ENCODE results near the gene CERK. TPM values are rescaled to one million over a fixed set of nuclear protein-coding genes. Genes with fewer than 3 reads are reported as not detected.

Gene CERK
- total RNA-seq, 2 donors from 2014 or later = 10.2 to 18.0 TPM

DNA sequence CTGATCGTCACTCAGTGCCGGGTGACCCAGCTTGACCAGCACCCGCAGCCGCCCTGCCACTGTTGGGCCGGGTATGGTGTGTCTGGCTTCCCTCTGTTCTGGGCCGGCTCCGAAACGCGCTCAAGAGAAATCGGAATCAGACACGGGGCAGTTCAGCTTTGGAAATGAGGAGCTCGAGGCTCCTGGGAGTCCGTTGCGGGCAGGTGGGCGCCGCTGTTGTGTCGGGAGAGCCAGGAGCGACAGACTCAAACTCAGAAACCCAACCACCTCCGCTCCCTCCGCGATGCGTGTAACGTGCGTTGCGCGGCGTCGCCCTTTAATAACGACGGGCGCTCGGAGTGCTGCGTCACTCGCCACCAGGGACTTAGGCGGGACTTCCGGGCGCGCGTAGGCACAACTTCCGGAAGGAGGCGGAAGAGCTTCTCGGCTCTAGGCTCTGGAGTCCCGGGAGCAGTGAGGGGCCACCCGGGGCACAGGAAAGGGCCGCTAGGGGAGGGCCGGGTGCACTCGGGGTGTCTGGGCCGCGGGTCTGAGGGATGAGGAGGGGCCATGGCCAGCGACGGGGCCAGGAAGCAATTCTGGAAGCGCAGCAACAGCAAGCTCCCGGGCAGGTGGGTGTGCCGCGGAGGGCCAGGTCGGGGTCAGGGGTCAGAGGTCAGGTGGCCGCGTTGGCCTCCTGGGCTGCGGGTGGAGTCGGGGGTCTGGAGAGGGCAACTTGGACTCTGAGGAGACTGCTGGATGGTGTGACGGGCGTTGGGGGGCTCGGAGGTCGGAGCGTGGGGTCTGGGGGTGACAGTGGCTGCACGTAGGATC is 24.4 kb upstream of the CERK start, which contains the start of gene TBC1D22A:
Gene TBC1D22A, plus strand, starts transcription at position 413 of the 813 bp plus-strand sequence. Its CDS starts 137 bp downstream, at position 550.
- DNase-seq (ENCODE audit: low spot score) = peak; percentile 90
- Histone ChIP-seq H3K27ac (peak within 1 kb of the TSS; percentile 88 to 90), H3K4me1 (replicated peaks) (no peaks in the 10 kb centered on the region)

DNA sequence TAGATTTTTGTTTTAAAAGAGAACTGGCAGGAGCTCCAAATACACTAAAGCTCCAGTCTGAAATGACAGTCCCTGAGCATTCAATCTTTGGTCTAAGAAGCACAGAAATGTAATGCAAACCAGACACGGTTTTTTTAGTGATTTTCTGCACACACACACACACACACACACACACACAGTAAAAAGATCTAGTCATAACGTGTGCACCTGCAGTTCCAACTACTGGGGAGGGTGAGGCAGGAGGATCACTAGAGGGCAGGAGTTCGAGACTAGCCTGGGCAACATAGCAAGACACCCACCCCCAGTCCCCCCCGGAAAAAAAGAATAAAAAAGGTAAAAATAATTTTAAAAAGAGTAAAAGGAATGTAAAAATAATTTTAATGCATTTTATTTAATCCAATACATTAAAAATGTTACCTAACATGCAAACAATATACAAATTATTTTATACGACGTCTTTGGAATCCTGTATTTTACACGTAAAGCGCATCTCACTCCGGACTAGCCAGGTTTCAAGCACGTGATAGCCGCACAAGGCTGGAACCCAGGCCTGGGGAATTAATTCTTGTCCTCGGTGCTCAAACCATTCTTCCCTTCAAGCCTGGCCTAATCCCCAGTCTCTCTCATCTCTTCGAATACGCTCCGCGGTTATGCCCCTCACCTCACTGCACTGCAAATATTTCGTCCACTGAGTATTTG is 23.6 kb upstream of the CERK start:
- TF ChIP-seq POLR2A (IDR thresholded peaks at IDR 0.05) (no peak), POLR2AphosphoS5 (IDR thresholded peaks at IDR 0.05) (no peak)
- TF ChIP-seq, protein P1, sequence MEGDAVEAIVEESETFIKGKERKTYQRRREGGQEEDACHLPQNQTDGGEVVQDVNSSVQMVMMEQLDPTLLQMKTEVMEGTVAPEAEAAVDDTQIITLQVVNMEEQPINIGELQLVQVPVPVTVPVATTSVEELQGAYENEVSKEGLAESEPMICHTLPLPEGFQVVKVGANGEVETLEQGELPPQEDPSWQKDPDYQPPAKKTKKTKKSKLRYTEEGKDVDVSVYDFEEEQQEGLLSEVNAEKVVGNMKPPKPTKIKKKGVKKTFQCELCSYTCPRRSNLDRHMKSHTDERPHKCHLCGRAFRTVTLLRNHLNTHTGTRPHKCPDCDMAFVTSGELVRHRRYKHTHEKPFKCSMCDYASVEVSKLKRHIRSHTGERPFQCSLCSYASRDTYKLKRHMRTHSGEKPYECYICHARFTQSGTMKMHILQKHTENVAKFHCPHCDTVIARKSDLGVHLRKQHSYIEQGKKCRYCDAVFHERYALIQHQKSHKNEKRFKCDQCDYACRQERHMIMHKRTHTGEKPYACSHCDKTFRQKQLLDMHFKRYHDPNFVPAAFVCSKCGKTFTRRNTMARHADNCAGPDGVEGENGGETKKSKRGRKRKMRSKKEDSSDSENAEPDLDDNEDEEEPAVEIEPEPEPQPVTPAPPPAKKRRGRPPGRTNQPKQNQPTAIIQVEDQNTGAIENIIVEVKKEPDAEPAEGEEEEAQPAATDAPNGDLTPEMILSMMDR (IDR thresholded peaks at IDR 0.05) = no peak
- intact Hi-C loops (cut with DNase I) = no loop called here
- Histone ChIP-seq H3K4me3 (peak overlapping the region; percentile 81 to 98), H3K9me3 (no peaks in the 10 kb centered on the region), H3K4me1 (replicated peaks) (no peaks in the 10 kb centered on the region), H3K27me3 (replicated peaks; ENCODE audit: insufficient read depth) (no peaks in the 10 kb centered on the region), H3K36me3 (no peaks in the 10 kb centered on the region), H3K27ac (peak overlapping the region; percentile 88 to 90)
- no peak for DNase-seq (ENCODE audit: low spot score)
- 7% methylated on average over 17 of the region's 17 CpGs for WGBS

More for the DNA sequence above, 24.4 kb upstream of the CERK start, which contains the start of gene TBC1D22A:
- H3K9me3 ChIP-seq = no peaks in the 10 kb centered on the region
- H3K27me3 ChIP-seq (replicated peaks; ENCODE audit: insufficient read depth) = no peaks in the 10 kb centered on the region
- intact Hi-C loops (cut with DNase I) = no loop called here
- under 1% methylated on average over 45 of the region's 66 CpGs for WGBS
- H3K36me3 ChIP-seq = no peaks in the 10 kb centered on the region
- TF ChIP-seq POLR2A (IDR thresholded peaks at IDR 0.05) (peak; percentile 93), POLR2AphosphoS5 (IDR thresholded peaks at IDR 0.05) (peak; percentile 99)
- TF ChIP-seq, protein P1 (IDR thresholded peaks at IDR 0.05) = peak in 2 of 4 experiments; percentile 46 to 59
- peak within 1 kb of the TSS; percentile 81 to 98 for H3K4me3 ChIP-seq

DNA sequence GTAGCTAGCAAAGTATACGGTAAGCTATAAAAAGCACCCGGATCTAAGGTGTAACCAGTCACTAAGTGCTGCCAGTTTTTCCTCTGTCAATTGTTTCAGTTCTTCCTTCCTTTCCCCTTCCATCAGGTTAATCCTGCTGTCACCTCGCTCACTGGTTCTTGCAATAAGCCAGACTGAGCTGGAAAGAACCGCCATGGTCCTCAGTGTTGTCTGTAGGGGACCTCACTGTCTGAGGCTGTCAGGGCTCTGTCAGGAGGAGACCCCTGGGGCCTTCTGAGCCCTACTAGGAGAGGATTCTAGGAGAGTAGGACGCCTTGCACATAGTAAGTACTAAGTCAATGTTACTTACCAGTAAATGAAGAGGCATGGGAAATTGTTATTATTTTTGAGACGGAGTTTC is 23.0 kb upstream of the CERK start:
- no peaks in the 10 kb centered on the region for H3K36me3 ChIP-seq
- H3K4me1 ChIP-seq (replicated peaks) = no peaks in the 10 kb centered on the region
- H3K27me3 ChIP-seq (replicated peaks; ENCODE audit: insufficient read depth) = no peaks in the 10 kb centered on the region
- H3K4me3 ChIP-seq = no peak overlapping the region
- intact Hi-C loops (cut with DNase I) = no loop called here
- no peak for DNase-seq (ENCODE audit: low spot score)
- no peak overlapping the region for H3K27ac ChIP-seq
- H3K9me3 ChIP-seq = no peaks in the 10 kb centered on the region
- 82% methylated on average over 6 of the region's 6 CpGs for WGBS
- TF ChIP-seq POLR2AphosphoS5 (IDR thresholded peaks at IDR 0.05) = no peak

DNA sequence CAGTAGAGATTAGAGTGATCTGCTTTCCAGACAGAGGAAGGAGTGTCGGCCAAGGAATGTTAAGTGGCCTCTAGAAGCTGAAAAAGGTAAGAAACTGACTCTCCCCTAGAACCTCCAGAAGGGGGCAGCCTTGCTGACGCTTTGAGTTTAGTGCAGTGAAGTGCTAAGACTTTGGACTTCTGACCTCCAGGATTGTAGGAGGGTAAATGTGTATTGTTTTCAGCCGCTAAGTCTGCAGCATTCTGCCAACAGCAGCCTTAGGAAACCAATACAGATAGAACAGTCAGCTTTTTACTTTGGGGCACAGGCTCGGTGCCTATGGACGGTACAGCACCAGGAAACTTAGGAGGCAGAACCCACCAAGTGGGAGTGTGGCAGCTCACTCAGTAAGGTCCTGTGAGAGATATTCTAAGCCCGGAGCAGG is 20.8 kb upstream of the CERK start:
- H3K36me3 ChIP-seq = no peaks in the 10 kb centered on the region
- no peak overlapping the region for H3K4me3 ChIP-seq
- intact Hi-C loops (cut with DNase I) = no loop called here
- DNase-seq (ENCODE audit: low spot score) = no peak
- no peak overlapping the region for H3K27ac ChIP-seq
- no peaks in the 10 kb centered on the region for H3K27me3 ChIP-seq (replicated peaks; ENCODE audit: insufficient read depth)
- no peaks in the 10 kb centered on the region for H3K9me3 ChIP-seq
- H3K4me1 ChIP-seq (replicated peaks) = no peaks in the 10 kb centered on the region
- WGBS = 52% methylated on average over 6 of the region's 6 CpGs
- no peak for TF ChIP-seq POLR2A (IDR thresholded peaks at IDR 0.05)
- TF ChIP-seq, protein P1 (IDR thresholded peaks at IDR 0.05) = peak in 3 of 4 experiments; percentile 30 to 62 (median 49)

DNA sequence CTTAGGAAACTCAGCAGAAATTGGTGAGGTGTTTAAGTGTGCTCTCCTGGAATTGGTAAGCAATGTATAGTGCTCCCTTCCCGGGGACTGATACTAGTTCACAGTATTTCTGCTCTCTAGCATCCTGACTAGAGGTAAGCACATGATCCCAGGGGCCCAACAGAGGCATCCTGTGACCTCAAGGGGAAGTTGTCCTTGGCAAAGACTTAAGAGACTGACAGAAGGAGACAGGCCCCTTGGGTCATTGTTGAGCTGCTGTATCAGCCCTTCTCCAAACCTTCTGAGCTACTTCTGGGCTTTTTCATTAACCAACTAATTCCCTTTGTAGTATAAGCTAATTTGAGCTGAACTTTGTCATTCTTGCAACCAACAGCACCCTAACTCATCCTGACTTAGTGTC is 20.1 kb upstream of the CERK start:
- no peak overlapping the region for H3K4me3 ChIP-seq
- no peak overlapping the region for H3K27ac ChIP-seq
- DNase-seq (ENCODE audit: low spot score) = no peak
- no peaks in the 10 kb centered on the region for H3K4me1 ChIP-seq (replicated peaks)
- WGBS = 93% methylated on average over 1 of the region's 1 CpG
- no peaks in the 10 kb centered on the region for H3K36me3 ChIP-seq
- no peaks in the 10 kb centered on the region for H3K27me3 ChIP-seq (replicated peaks; ENCODE audit: insufficient read depth)
- intact Hi-C loops (cut with DNase I) = no loop called here
- H3K9me3 ChIP-seq = no peaks in the 10 kb centered on the region
- TF ChIP-seq POLR2A (IDR thresholded peaks at IDR 0.05) = no peak
- TF ChIP-seq, protein P1 (IDR thresholded peaks at IDR 0.05) = no peak
- TF ChIP-seq POLR2AphosphoS5 (IDR thresholded peaks at IDR 0.05) = no peak
